NCI-H510A treated with DMSO at 0.1 percent for 48 hours (cell line): ENCODE data around the gene ETF1.
A peak's percentile ranks its signal among the peaks of the same experiment; 100 is the strongest.

ENCODE experiments used
- DNase-seq: peaks from one replicate; lab custom pipeline; 2025; lab: John Stamatoyannopoulos, UW

The ETF1 gene

GRCh38 chr5:138542956-138543729 is at the start of gene ETF1:
ETF1 (minus strand) TSS chr5:138543236; CDS start chr5:138542918, 318 bp downstream.
- DNase-seq = peak; percentile 92

- DNase-seq = no peak
Observed at GRCh38 chr5:138588013-138588788, 45.2 kb upstream of the ETF1 start.

DNA sequence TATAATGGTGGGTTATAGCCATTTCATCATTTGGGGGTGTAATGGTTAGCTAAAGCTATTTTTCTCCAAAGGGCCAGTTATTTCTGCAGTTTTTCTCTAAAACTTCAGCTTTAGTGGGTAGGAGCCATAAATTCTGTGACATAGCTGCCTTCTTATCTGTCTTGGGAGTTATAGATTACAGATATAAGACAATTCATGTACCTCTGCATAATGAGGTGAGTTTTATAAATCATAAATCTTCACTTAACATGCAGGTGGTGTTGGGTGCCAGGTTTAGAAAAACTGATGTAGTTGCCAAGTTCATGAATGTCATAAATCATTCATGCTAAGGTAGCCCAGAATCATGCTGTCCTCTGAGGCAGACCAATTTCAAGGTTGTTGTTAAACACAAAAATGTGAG is 42.1 kb upstream of the ETF1 start:
- DNase-seq = no peak

DNA sequence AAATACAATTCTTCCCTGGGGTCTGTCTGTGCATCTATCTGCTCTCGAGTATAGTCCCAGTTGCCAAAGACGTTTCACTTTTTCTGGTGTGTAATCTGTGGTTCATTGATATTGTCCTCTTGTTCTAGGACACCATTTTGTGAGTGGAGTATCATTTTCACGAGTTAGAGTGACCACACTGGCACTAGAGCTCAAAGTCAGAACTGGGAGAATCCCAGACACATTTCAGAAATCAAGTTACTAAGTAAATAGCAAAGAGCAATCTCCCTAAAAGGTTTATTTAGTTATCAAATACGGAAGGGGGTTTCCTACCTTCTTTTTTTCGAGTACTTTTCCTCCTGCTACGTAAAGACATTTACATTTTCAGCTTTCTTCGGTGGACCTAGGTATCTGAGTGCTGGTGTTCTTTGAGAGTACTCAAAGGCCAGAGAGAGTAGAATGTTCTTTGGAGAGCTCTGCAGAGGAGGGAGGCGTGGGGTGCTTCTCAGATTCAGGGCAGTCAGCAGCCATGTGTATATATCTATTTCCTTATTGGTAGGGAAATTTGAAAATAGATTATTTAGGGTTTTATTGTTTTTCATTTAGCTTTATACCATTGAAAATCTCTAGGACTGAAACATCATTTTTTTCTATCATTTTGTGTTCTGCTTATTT is 41.1 kb upstream of the ETF1 start:
- DNase-seq = no peak

DNA sequence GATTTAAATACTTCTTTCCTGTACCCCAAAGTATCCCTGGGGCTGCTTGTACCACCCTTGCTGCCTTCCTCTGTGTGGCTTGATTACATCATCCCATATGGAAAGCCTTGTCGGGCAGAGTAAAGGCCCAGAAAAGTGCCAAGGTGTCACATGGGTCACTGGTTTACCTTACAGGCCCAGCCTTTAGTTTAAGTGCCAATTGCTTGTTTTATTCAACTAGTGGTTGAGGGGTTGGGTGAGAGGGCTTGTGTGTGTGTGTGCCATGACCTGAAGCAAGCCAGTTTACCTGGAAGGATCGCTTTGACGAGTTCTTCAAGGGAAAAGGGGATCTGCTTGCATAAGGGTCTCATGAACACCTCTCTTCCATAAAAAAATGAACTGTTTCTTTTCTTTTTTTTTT is 39.9 kb upstream of the ETF1 start:
- no peak for DNase-seq

- no peak for DNase-seq
Observed at GRCh38 chr5:138580777-138581176, 37.7 kb upstream of the ETF1 start.

DNA sequence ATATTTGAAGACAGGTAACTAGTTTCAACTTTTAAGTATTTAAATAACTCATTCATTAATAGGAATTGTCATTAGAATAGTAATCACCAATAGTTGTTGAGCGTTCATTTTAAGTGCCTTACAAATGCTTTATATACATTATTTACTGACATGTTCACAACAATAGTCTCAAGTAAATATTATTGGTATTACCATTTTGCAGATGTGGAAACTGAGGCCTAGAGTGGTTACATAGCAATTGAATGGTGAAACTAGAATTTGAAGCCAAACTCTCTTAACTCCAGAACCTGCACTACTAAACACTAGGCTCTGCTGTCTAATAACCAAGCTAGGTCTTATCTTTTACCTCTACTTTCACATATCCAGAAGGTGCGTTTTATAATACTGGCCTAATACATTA is 37.0 kb upstream of the ETF1 start:
- no peak for DNase-seq

GRCh38 chr5:138579517-138579863 is 36.5 kb upstream of the ETF1 start:
- DNase-seq = no peak

DNA sequence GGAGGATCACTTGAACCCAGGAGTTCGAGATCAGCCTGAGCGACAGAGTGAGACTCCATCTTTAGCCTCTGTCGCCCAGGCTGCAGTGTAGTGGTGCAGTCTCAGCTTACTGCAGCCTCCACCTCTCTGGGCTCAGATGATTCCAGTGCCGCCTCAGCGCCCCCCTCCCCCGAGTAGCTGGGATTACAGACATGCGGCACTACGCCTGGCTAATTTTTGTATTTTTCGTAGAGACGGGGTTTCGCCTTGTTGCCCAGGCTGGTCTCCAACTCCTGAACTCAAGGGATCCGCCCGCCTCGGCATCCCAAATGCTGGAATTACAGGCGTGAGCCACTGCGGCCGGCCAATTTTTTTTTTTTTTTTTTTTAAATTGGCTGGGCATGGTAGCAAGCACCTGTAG is 34.4 kb upstream of the ETF1 start:
- no peak for DNase-seq

GRCh38 chr5:138575194-138576015 is 32.4 kb upstream of the ETF1 start, which contains the start of gene HSPA9:
HSPA9 (minus strand) TSS chr5:138575401; CDS start chr5:138575318, 83 bp downstream.
- DNase-seq = peak; percentile 93

DNA sequence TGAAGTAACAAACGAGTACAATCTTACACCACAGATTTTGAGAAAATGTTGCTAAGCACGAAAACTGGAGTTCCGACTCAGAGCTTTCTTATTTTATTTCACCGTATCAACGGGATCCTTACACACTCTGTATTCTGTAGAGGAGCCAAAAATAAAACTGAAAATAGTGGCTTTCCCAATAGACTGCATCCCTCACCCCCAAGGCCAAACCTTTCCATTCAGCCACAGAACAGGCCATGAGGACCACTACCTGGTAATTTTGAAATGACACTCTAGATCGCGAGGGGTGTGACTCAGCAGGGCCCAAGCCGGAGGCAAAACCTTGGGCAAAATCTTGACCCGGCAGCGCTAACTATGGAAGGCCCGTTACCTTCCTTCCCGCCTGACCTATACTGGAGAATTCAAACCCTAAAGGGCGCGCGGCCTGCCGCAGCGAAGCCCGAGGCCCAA is 31.7 kb upstream of the ETF1 start:
- DNase-seq = no peak

GRCh38 chr5:138573949-138574670 is 31.1 kb upstream of the ETF1 start:
- DNase-seq = no peak

DNA sequence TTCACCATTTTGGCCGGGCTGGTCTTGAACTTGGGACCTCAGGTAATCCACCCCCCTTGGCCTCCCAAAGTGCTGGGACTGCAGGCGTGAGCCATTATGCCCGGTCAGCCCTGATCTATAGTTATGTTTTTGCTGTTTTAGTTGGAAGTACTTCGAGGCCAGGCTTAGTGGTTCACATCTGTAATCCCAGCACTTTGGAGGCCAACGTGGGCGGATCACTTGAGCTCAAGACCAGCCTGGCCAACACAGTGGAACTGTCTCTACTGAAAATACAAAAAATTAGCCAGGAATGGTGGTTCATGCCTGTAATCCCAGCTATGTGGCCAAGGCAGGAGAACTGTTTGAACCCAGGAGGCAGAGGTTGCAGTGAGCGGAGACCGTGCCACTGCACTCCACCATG is 30.2 kb upstream of the ETF1 start:
- DNase-seq = no peak

DNA sequence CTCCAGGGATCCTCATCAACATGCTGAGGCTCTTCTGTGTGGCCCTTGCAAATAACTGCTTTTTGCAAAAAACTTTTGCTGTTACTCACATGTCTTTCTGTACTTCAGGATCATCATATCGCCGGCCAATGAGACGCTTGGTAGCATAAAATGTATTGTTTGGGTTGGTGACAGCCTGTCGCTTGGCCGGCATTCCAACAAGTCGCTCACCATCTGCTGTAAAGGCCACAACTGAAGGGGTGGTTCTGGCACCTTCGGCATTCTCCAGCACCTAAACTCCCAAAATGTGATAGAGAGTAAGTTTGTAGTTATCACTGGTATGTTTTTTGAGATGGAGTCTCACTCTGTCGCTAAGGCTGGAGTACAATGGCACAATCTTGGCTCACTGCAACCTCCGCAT is 27.8 kb upstream of the ETF1 start:
- DNase-seq = no peak

- DNase-seq = no peak
Observed at GRCh38 chr5:138569782-138570181, 26.7 kb upstream of the ETF1 start.

DNA sequence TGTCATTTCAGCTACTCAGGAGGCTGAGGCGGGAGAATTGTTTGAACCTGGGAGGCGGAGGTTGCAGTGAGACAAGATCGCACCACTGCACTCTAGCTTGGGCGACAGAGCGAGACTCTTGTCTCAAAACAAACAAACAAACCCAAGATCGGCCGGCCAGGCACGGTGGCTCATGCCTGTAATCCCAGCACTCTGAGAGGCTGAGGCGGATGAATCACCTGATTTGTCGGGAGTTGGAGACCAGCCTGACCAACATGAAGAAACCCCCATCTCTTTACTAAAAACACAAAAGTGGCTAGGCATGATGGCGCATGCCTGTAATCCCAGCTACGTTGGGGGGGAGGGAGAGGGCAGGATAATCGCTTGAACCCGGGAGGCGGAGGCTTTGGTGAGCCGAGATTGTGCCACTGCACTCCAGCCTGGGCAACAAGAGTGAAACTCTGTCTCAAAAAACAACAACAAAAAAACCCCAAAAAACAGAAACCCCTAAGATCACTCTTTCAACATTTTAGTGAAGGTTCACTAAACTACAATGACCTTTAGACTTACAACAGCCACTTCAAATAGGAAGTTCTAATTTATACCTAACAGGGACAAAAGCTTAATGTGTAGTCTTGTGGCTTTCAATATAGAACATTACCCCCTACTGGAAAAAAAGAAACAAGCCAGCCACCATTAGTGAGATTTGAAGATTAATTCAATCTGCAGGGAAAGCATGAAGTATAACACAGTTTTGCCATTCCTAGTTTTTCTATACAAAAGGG is 25.2 kb upstream of the ETF1 start:
- DNase-seq = no peak

GRCh38 chr5:138566792-138567191 is 23.8 kb upstream of the ETF1 start:
- DNase-seq = no peak

- no peak for DNase-seq
Observed at GRCh38 chr5:138565100-138565821, 22.2 kb upstream of the ETF1 start.

GRCh38 chr5:138564242-138564641 is 21.2 kb upstream of the ETF1 start:
- DNase-seq = no peak
